ENCODE measurements around the gene TEAD1. TPM values are rescaled to one million over a fixed set of nuclear protein-coding genes. Genes with fewer than 3 reads are reported as not detected.

TEAD1 gene
- total and polyA plus RNA-seq, 9 of the 15 experiments (the other 6 are each of a cell fraction or from before 2014, with no cell fraction given): 1.7 to 17.7 (median 10.8) TPM

- H3K9ac ChIP-seq (ENCODE audit: insufficient read depth in 1 of 2, low read depth in 2 of 2, low read length in 2 of 2): peak overlapping the region in 1 of 2 experiments; percentile 6; a peak in 2 of 4 replicates
- H3K9me3 ChIP-seq (replicated peaks; ENCODE audit: control insufficient read depth, insufficient read depth, low read depth, low read length): no peaks in the 10 kb centered on the region
- no peaks in the 10 kb centered on the region for H3K9me1 ChIP-seq (ENCODE audit: control insufficient read depth, insufficient read depth, low read length)
- ATAC-seq (peak; percentile 68), FAIRE-seq (no peak), DNase-seq (ENCODE audit: extremely low read depth in 1 of 4, low spot score in 3 of 4) (peak in 3 of 4 experiments; percentile 19 to 72 (median 56))
- ChIA-PET POLR2A (interaction anchor here (0.7 to 3.3 kb wide), 8 partner anchors 8 to 247 kb away, joined by 3 to 14 read pairs (median 4); no protein-coding TSS in a partner anchor), CTCF (ENCODE audit: low intra/inter-chr PET ratio) (no interaction called here)
- BruUV-seq (replicated peaks): no TSS peak
- in situ Hi-C loops (cut with MboI): no loop called here
- peaks cover 14 to 53% of the 10 kb centered on the region in 2 experiments for H3K4me1 ChIP-seq (replicated peaks in 1 of 2; ENCODE audit: control insufficient read depth in 2 of 2, insufficient read depth in 2 of 2, low read length in 2 of 2)
- no peak overlapping the region for H3K27ac ChIP-seq (ENCODE audit: extremely low read depth, low read depth, low read length)
- no peaks in the 10 kb centered on the region for H3K36me3 ChIP-seq (ENCODE audit: control insufficient read depth, insufficient read depth, low read length)
- H3K79me2 ChIP-seq (ENCODE audit: control insufficient read depth, insufficient read depth, low read length): peaks cover 48% of the 10 kb centered on the region
- H3K4me2 ChIP-seq (ENCODE audit: insufficient read depth, low read length): no peak overlapping the region
- WGBS (ENCODE audit: insufficient coverage, low coverage, missing lambda C conversion rate): 66% methylated on average over 14 of the region's 14 CpGs
- no peaks in the 10 kb centered on the region for H3K27me3 ChIP-seq (ENCODE audit: control insufficient read depth in 2 of 2, insufficient read depth in 2 of 2, low read length in 2 of 2)
- H4K20me1 ChIP-seq (replicated peaks; ENCODE audit: control insufficient read depth, insufficient read depth, low read length): peaks cover 5% of the 10 kb centered on the region; the same call in 1 of the 2 replicates
- intact Hi-C loops (cut with micrococcal nuclease): no loop called here
- no peak overlapping the region for H2AFZ ChIP-seq (ENCODE audit: low read depth, low read length)
- no peak overlapping the region for H3K4me3 ChIP-seq
- TF ChIP-seq ZNF184 (CRISPR knock-in tag; IDR thresholded peaks at IDR 0.05) (no peak), CC2D1A (IDR thresholded peaks at IDR 0.05) (no peak), ZBTB7A (IDR thresholded peaks at IDR 0.05; ENCODE audit: borderline replicate concordance, control insufficient read depth, low read depth, low read length) (no peak), HMG20A (CRISPR knock-in tag; conservative IDR thresholded peaks at IDR 0.05) (no peak), GATAD2B (IDR thresholded peaks at IDR 0.05; ENCODE audit: borderline replicate concordance) (no peak), ZBTB17 (CRISPR knock-in tag; IDR thresholded peaks at IDR 0.05) (no peak), MXI1 (IDR thresholded peaks at IDR 0.05; ENCODE audit: low read depth, low read length) (no peak), NR2C2 (CRISPR knock-in tag; IDR thresholded peaks at IDR 0.05) (no peak), NR2C2 (tag; IDR thresholded peaks at IDR 0.05) (peak; percentile 62; the same call in 1 of the 2 replicates), NR1H2 (CRISPR knock-in tag; IDR thresholded peaks at IDR 0.05) (no peak), SRSF3 (IDR thresholded peaks at IDR 0.05; ENCODE audit: insufficient read depth, low read length) (no peak), ZNF707 (CRISPR knock-in tag; conservative IDR thresholded peaks at IDR 0.05) (no peak), LARP7 (IDR thresholded peaks at IDR 0.05) (no peak), OTX1 (CRISPR knock-in tag; IDR thresholded peaks at IDR 0.05) (no peak), BRCA1 (IDR thresholded peaks at IDR 0.05) (no peak), BRCA1 (CRISPR knock-in tag; IDR thresholded peaks at IDR 0.05) (no peak), CHCHD3 (CRISPR knock-in tag; IDR thresholded peaks at IDR 0.05) (no peak), GTF2E2 (tag; IDR thresholded peaks at IDR 0.05) (no peak), NCOA4 (IDR thresholded peaks at IDR 0.05; ENCODE audit: partially characterized antibody) (no peak)
- TF ChIP-seq, protein P1, sequence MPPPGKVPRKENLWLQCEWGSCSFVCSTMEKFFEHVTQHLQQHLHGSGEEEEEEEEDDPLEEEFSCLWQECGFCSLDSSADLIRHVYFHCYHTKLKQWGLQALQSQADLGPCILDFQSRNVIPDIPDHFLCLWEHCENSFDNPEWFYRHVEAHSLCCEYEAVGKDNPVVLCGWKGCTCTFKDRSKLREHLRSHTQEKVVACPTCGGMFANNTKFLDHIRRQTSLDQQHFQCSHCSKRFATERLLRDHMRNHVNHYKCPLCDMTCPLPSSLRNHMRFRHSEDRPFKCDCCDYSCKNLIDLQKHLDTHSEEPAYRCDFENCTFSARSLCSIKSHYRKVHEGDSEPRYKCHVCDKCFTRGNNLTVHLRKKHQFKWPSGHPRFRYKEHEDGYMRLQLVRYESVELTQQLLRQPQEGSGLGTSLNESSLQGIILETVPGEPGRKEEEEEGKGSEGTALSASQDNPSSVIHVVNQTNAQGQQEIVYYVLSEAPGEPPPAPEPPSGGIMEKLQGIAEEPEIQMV (tag; conservative IDR thresholded peaks at IDR 0.05; ENCODE audit: low read depth): no peak
- TF ChIP-seq, protein P2, sequence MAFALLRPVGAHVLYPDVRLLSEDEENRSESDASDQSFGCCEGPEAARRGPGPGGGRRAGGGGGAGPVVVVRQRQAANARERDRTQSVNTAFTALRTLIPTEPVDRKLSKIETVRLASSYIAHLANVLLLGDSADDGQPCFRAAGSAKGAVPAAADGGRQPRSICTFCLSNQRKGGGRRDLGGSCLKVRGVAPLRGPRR (CRISPR knock-in tag; IDR thresholded peaks at IDR 0.05): no peak
- TF ChIP-seq, protein P3, sequence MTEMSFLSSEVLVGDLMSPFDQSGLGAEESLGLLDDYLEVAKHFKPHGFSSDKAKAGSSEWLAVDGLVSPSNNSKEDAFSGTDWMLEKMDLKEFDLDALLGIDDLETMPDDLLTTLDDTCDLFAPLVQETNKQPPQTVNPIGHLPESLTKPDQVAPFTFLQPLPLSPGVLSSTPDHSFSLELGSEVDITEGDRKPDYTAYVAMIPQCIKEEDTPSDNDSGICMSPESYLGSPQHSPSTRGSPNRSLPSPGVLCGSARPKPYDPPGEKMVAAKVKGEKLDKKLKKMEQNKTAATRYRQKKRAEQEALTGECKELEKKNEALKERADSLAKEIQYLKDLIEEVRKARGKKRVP (CRISPR knock-in tag; IDR thresholded peaks at IDR 0.05): no peak
These were observed 18.2 kb downstream of the TEAD1 start for GRCh38 chr11:12692229-12693075.
